OCI-LY3 (cell line): ENCODE measurements around the gene MYF5.

Source experiments
- CTCF ChIP-seq: fragments of 200-600, 300-600 bp; sonication (generic); IDR thresholded peaks from 2 replicates; pipeline ENCODE4 v1.5.1; 2014; ENCODE audit warnings: antibody characterized with exemption, low read length, low read depth
- EZH2phosphoT487 ChIP-seq: fragments of 200-600 bp; shearing (Covaris generic); IDR thresholded peaks from 2 replicates; pipeline ENCODE4 v1.6.1; 2018; ENCODE audit warnings: antibody characterized with exemption, mixed run types, low read depth

DNA sequence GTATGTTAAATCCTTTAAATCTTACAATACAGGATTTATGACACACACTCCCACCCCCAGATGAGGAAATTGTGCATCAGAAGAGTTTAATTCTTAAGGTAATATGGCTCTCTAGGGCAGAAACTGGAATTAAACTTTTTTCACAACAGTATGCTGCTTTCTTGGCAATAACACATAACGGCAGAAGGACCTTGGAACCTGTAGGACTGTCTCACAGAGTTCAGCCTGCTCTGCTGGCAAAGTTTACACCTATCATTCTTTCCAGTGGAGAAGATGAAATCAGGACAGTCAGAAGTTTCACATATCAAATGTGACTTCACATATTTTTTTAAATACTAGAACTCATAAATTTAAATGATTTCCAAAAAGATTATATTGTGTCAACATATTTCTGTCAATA, 39.9 kb upstream of the MYF5 start:
- no peak for TF ChIP-seq CTCF
- no peak for TF ChIP-seq EZH2phosphoT487
